Fibroblast of gingiva (primary cell): ENCODE measurements around the gene NAA60.
"Not testable (repeated sequence)": the region's sequence is repeated elsewhere in the genome, so short reads cannot be mapped to it uniquely, and the experiment has no call there.

ENCODE experiments used
- DNase-seq: peaks from one replicate; pipeline ENCODE4 v3.0.0-alpha.2; 2011; ENCODE audit warnings: low read depth

The NAA60 gene

DNA sequence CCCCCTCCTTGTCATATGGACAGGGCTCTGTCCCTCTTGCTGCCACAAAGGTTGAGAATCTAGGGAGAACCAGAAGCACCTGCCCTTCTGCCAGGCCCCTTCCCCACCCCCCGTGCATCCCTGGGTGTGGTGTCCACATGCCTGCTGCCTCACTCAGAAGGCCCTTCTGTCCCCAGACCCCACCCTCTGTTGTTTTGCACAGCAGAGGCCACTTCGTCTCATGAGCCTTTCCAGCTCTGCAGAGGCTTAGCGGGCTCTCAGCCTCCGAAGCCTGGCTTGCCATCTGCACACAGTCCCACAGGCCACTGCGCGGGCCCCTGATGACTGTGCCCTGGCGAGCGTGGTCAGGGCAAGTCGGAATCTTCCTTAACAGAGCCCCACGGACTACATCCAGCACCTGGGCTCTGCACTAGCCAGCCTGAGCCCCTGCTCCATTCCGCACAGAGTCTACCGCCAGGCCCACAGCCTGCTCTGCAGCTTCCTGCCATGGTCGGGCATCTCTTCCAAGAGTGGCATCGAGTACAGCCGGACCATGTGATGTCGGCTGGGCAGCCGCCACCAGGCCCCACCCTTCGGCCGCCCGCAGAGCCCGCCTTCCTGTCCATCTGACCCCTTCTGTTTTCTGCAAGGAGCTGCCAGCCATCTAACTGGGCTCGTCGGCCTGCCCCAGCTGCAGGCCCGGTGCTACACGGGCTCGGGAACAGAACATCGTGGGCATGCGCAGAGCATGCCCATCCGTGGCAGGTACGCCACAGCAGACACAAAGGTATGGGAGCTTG is 41.0 kb downstream of the NAA60 start:
- no peak for DNase-seq

DNA sequence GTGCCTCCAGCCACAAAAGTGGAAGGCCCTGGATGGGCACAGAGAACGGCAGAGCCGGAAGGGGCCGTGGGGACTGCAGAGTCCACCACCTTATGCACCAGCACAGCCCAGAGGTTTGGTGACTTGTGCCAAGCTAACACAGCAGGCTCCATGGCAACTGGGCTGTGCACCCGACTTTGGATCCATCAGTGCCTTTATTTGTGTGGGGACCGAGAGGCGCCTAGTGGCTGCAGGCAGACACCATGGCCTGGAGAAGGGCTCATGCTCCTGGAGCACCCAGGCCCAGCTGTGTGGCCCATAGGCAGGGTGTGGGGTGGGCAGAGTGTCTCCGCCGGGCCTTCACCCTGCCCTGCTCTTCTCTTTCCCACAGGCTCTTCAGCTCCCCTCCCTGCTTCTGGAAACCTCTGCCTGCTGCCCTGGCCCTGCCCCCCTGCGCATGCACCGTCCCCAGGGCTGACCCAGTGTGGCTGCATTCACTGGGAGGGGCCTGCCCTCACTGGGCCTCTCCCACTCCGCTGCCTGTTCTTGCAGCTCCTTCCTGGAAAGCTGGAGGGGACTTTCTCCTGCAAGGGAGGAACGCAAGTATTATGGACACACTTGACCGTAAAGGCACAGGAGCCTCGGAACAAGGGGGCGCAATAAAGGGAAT is 41.7 kb downstream of the NAA60 start:
- DNase-seq: no peak

DNA sequence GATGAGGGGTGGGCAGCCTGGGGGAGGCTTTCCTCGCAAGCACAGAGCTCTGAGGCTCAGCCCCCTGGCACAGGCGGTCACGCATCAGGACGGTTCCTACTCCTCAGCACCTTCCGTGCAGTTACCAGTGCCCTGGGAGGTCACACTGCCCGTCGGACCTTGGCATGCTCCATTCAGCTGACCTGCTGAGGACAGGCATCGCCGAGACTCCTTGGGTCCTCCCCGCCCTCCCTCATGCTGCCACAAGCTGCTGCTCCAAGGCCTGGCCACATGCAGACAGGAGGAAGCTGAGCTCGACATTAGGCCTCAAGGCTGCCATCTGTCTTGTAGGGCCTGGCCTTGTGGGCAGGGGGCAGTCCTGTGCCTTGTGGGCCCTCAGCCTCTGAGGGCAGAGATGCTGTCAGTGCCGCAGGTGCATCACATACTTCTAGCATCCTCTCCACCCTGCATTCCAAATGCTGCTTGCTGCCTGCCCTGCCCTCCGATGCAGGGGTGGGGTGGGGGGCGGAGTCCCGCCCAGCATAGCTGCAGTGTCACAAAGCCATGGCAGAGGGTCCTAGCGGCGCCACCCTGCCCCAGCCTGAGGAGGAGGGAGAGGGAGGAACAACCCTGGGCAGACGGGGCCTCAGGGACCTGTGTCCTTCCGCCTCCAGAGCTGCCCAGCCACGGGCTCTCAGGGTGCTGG is 42.5 kb downstream of the NAA60 start:
- DNase-seq: no peak

DNA sequence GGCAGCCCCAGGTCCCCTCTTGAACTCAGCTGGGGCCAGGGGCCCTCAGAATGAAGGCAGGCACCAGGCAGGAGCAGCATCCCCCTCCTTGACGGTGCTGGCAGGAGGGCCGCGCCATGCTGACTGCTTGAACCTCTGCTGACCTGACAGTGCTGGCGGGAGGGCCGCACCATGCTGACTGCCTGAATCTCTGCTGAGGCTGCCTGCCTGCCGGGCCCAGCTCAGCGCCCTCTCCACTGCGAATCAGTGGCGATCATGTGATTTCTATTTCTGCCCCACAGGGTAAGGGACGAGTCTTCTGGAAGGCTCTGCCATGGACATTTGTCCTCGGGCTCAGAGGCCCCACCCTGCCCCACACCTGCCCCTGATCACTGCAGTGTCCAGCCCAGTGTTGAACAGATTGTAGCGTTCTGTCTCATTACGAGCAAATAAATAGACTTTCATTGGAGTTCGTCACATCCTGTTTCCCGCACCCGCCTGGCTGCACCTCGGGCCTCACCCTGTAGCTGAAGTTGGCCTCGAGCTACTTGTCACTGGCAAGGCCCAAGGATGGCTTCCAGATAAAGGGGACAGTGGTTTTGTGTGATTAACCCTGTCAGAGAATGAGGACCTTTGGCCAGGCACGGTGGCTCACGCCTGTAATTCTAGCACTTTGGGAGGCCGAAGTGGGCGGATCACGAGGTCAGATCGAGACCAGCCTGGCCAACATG is 43.2 kb downstream of the NAA60 start:
- no peak for DNase-seq

DNA sequence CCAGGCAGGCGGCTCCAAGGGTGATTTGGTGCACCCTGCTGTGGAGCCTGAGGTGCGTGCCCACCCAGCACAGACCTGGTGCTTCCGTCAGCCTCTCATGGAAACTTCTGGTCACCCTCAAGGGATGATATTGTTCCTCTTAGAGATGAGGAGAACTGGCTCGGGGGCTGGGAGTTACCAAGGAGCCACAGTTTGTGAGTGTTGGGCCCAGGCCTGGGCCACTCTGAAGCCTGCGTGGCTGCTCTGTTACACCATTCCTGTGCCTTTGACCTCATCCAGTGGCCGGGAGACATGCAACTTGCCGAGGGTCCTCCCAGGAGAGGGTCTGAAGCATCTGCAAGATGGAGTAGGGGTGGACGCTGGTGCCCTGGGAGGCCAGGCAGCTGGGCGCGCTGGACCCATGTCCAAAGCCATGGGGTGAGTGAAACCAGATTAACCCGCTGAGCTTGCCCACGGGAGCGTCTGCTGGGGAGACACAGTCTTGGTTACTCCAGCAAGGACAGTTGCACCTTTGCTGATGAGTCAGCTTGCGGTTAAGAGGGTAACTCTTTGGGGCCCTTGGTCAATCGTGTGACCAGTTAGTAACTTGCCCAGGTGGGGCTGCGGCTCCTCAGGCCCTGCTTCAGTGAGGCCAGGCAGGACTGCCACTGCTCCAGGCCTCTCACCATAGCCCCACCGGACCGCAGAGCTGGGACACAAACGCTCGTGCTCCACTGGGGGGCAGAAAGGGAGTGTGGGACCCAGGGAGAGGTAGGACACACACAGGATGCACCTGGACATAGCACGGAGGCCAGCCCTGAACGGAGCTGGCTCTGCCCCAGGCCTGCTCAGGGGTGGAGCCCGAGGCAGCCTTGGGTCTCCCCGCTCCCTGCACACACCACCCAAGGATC is 44.3 kb downstream of the NAA60 start:
- no peak for DNase-seq

DNA sequence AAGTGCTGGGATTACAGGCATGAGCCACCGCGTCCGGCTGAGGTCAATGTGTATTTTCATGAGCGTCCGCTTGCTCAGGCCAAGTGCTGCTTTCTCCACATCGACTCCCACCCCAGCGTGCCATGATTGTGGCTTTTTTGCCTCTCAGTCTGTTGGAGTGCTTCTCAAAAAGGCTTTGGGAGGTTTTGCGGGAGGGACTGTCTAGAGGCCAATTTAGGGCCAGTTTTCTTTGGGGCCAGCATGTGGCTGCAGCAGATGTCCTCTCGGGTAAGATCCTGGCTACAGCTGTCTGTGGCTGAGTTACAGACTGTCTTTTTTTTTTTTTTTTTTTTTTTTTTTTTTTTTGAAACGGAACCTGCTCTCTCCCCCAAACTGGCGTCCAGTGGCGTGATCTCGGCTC is 45.3 kb downstream of the NAA60 start:
- DNase-seq: no peak

DNA sequence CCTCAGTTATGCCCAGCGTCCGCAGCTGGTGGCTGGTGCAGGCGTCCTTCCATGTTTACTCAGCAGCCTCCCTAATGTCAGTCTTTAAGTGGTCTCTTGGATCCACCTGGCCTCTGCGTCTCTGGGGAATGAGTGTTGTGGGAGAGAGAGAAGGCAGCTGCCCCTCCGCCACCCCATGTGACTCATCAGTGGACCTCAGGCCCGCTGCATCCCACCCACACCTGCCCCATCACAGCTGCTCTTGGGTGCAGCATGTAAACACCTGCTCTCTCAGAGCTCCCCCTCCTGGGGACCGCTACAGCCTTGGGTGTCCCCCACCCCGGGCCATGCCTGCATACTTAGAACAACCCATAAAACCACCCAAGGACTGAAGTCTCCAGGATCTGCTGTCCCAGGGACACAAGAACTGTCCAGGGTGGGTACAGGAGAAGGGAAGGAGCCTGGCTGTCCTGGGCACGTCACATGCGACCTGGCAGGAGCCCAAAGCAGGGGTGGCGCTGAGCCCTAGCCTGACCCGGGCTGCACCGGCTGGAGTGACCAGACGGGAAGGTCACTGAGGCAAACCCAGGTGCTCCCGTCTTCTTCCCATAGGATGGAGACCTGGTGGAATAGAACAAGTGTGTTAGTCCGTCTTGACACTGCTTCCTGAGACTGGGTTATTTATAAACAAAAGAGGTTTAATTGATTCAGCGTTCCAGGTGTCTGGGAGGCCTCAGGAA is 47.6 kb downstream of the NAA60 start:
- no peak for DNase-seq

DNA sequence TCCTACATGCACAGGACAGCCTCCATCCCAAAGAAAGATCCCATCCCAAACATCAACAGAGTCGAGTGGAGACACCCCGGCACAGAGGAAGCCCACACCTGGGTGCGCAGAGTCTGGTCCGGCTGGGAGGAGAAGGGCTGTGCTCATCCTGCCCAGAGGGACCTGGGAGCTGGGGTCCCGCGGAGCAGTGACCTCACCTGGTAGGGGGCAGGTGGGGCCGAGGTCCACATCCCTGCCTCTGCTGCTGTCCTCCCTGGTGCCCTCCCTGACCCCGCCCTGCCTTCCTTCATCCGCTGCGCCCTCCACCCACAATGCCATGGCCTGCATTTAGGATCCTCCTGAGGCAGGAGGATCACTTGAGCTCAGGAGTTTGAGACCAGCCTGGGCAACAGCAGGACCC is 48.9 kb downstream of the NAA60 start:
- no peak for DNase-seq

DNA sequence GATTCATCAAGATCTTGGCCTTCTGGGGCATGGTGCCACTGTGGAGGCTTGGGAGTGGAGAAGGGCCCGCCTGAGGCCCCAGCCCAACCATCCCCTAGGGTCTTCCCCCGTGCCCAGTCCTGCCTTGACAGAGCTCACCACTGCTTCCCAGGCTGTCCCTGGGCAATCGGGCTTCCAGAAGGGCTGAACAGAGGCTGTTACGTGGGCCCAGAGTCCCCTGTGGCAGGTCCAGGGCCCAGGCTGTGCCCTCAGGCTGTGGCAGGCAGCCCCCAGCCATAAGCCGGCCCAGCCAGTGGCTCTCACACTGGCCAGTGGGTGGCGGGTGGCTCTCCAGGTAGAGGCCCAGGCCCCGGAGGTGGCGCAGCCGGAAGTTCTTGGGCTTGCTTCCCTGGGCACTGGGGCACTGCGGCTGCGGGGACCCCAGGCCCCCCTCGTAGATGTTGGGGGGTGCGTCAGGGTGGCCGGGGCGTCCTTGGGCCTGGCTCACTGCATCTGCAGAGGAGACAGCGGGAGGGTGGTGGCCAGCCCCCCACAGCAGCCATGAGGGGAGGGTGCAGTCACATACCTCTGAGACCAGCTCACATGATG is 51.0 kb downstream of the NAA60 start:
- DNase-seq: no peak

DNA sequence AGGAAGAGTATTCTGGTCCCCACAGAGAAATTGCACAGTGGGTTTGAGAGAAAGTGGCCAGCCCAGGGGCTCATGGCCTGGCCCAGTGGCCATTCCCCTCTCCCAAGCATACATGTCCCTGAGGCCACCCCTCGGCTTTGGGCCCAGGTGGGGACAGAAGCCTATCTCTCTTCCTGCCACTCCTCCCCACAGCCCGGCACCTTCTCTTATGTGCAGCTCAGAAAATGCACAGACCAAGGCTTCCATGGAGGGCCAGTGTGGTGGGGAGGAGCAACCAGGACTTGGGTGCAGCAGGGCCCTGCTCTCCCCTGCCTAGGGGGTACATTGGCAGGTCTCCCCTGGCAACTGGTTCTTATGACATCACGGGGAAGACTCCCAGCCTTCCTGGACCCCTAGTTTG is 51.7 kb downstream of the NAA60 start, which contains the start of gene C16orf90:
TSS of gene C16orf90 (minus strand) at position 314 of the 400 bp plus-strand sequence. CDS start at position 246, 68 bp downstream.
- no peak for DNase-seq

DNA sequence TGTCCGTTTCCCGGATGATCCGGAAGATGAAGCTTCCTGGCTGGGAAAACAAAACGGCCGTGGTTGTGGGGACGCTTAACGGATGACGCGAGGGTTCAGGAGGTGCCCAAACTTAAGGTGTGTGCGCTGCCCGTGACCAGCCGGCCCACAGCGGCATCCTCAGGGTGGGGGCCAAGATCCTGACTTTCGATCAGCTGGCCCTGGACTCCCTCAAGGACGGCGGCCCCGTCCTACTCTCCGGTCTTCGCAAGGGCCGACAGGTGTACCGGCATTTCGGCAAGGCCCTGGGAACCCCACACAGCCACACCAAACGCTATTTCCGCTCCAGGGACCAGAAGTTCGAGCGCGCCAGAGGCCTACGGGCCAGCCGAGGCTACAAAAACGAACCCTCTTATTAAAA is 52.9 kb downstream of the NAA60 start:
- no peak for DNase-seq

DNA sequence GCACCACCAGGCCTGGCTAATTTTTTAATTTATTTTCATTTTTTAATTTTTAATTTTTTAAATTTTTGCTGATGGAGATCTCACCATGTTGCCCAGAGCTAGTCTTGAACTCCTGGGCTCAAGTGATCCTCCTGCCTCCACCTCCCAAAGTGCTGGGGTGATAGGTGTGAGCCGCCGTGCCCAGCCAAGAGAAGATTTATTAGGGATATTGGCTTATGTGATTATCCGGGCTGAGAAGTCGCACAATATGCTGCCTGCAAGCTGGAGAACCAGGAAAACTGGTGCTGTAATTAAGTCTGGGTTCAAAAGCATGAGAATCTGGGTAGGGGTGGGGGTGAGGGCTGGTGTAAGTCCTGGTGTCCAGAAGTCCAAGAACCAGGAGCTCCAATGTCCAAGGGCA is 54.3 kb downstream of the NAA60 start:
- no peak for DNase-seq

DNA sequence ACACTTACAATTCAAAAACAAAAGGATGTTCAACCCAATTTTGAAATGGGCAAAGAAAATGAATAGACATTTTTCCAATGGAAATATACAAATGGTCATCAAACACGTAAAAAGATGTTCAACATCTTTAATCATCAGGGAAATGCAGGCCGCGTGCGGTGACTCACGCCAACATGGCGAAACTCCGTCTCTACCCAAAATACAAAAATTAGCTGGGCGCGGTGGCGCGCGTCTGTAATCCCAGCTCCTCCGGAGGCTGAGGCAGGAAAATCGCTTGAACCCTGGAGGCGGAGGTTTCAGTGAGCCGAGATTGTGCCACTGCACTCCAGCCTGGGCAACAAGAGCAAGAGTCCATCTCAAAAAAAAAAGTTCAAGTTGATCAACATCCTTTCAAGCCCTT is 55.5 kb downstream of the NAA60 start:
- DNase-seq: no peak

DNA sequence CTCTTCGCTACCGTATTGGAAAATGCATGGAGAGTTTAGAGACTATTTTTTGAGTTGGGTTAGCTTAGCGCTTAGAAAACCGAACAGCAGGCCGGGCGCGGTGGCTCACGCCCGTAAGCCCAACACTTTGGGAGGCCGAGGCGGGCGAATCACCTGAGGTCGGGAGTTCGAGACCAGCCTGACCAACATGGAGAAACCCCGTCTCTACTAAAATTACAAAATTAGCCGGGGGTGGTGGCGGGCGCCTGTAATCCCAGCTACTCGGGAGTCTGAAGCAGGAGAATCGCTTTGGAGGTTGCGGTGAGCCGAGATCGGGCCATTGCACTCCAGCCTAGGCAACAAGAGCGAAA is 57.9 kb downstream of the NAA60 start:
- not testable (repeated sequence) for DNase-seq

DNA sequence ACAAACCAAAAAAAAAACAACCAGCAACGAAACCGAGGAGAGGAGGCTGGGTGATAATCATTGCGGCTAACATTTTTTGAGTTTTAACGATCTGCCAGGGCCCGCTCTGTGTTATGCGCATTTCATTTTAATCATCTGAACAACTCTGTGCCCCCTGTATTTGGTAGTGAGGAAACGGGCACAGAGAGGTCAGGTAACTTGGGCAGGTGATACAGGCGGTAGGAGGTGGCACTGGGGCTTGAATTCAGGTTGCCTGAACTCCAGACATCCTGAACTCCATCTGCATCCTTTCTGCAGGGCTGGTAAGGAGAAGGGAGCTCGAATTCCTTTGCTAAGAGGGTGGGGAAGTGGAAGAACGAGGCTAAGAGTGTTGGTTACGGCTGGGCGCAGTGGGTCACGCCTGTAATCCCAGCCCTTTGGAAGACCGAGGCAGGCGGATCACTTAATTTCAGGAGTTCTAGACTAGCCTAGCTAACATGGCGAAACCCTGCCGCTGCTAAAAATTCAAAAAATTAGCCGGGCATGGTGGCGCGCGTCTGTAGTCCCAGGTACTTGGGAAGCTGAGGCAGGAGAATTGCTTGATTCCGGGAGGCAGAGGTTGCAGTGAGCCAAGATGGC is 58.4 kb downstream of the NAA60 start:
- no peak for DNase-seq

DNA sequence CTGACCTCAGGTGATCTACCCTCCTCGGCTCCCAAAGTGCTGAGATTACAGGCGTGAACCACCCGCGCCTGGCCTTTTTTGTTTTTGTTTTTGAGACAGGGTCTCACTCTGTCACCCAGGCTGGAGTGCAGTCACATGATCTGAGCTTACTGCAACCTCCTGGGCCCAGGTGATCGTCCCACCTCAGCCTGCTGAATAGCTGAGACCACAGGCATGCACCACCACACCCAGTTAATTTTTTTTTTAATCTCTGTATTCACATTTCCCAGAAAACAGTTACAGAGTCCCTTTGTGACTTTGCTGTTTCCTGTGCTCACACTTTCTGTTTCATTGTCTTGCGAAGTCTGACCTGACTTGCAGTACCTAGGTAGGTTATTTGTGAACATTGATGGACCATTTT is 60.0 kb downstream of the NAA60 start:
- DNase-seq: no peak

DNA sequence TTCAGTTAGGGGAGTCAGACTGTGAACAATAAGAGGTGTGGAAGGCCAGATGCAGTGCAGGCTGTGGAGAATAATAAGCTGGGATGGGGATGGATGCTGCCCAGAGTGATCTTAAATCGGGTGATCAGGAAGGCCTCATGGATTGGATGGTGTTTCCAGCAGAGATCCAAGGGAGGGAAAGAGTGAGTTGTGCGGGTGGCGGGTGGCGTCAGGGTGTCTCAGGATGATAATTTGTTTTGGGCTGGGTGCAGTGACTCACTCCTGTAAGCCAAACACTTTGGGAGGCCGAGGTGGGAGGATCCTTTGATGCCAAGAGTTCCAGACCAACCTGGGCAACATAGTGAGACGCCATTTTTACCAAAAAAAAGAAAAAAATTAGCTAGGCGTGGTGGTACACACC is 65.3 kb downstream of the NAA60 start:
- no peak for DNase-seq

DNA sequence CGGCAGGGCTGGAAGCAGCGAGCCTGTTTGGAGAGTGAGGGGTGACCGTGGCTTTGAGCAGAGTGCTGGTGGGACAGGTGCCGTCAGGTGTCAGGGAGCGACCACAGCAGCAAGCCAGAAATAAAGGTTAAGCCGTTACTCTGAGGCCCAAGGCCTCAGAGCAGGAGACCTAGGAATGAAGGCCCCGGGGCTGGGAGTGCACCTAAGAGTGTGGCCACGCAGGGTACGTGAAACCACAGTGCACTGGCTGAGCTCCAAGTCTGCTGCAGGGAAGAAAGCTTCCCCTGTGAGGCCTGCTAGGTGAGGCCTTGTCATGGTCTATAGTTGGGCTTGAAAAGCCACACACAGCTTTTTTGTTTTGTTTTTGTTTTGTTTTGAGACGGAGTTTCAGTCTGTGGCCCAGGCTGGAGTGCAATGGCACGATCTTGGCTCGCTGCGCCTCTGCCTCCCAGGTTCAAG is 66.0 kb downstream of the NAA60 start:
- no peak for DNase-seq

DNA sequence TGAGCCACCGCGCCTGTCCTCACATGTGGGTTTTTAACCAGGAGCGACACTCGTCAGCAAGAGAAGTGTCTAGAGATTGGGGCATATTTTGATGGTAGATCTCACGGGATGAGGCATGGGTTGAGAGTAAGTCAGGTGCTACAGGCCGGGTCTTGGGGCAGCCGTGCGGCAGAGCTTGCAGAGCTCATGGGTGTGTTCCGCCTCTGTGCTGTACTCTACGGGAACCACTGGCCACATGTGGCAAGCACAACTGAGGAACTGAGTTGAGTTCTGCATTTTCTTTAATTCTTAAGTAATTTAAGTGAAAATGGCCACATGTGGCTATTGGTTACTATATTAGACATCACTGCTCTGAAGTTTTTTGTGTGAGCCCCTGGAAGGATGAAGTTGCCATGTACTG is 66.9 kb downstream of the NAA60 start:
- no peak for DNase-seq
